Stimulated activated naive CD8-positive, alpha-beta T cell treated with anti-CD3 and anti-CD28 coated beads, Interleukin-15, Interleukin-2, amounts not matched to agents 100 ng/mL and 50 ng/mL, for 24 hours (primary cell): ENCODE data around the gene MS4A1.

Experiments
- H3K27ac Mint-ChIP-seq: one replicate; pipeline ENCODE4 v1.8.0; 2021; ENCODE audit warnings: mild to moderate bottlenecking, mixed read lengths
- H3K27me3 Mint-ChIP-seq: one replicate; pipeline ENCODE4 v1.8.0; 2021; ENCODE audit warnings: mixed read lengths
- H3K36me3 Mint-ChIP-seq: one replicate; pipeline ENCODE4 v1.8.0; 2021; ENCODE audit warnings: low read depth, mixed read lengths
- H3K4me1 Mint-ChIP-seq: one replicate; pipeline ENCODE4 v1.8.0; 2021; ENCODE audit warnings: low read depth, mixed read lengths
- H3K4me3 Mint-ChIP-seq: one replicate; pipeline ENCODE4 v1.8.0; 2021; ENCODE audit warnings: mild to moderate bottlenecking, mixed read lengths
- H3K9me3 Mint-ChIP-seq: one replicate; pipeline ENCODE4 v1.8.0; 2021; ENCODE audit warnings: mixed read lengths

The MS4A1 gene

GRCh38 chr11:60515144-60515855 is 59.7 kb downstream of the MS4A1 start, which contains the start of gene MS4A13:
Gene MS4A13, plus strand, starts transcription at chr11:60515392. Its CDS starts 2,692 bp downstream, at chr11:60518084.
- Mint-ChIP-seq H3K27ac (no peak within 1 kb of the TSS), H3K27me3 (peaks cover 46% of the 10 kb centered on the region), H3K9me3 (peaks cover 5% of the 10 kb centered on the region), H3K4me3 (no peak within 1 kb of the TSS), H3K4me1 (no peaks in the 10 kb centered on the region), H3K36me3 (no peaks in the 10 kb centered on the region)
